ENCODE results near the gene PLXNC1.

PLXNC1 gene

DNA sequence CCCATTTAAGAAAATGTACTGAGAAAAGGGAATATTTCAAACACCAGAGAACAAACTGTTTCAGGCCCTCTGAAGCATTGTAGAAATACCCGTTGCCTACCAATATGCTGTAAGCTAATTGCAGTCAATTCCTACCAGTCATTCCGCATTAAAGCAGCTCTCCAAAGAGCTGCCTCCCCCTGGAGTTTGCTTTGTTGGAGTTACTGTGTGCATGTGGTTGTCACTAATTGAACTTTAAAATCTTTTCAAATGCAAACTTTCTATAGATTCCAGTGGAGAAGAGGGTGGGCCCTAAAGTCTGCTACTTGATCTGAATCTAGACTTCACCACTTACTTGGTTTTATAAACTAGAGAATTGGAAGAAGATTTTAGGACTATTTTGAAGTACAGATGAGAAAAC, 112.7 kb downstream of the PLXNC1 start:
- Histone ChIP-seq H3K4me3 (ENCODE audit: low read depth, low read length) (no peak overlapping the region), H3K36me3 (replicated peaks) (no peaks in the 10 kb centered on the region), H3K27ac (no peak overlapping the region), H3K27me3 (replicated peaks) (no peaks in the 10 kb centered on the region)
- in situ Hi-C loops (cut with HindIII; ENCODE audit: low pct_ligation_motif_present, low sequenced_read_pairs) = no loop called here
- TF ChIP-seq, protein P1, sequence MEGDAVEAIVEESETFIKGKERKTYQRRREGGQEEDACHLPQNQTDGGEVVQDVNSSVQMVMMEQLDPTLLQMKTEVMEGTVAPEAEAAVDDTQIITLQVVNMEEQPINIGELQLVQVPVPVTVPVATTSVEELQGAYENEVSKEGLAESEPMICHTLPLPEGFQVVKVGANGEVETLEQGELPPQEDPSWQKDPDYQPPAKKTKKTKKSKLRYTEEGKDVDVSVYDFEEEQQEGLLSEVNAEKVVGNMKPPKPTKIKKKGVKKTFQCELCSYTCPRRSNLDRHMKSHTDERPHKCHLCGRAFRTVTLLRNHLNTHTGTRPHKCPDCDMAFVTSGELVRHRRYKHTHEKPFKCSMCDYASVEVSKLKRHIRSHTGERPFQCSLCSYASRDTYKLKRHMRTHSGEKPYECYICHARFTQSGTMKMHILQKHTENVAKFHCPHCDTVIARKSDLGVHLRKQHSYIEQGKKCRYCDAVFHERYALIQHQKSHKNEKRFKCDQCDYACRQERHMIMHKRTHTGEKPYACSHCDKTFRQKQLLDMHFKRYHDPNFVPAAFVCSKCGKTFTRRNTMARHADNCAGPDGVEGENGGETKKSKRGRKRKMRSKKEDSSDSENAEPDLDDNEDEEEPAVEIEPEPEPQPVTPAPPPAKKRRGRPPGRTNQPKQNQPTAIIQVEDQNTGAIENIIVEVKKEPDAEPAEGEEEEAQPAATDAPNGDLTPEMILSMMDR (IDR thresholded peaks at IDR 0.05; ENCODE audit: low read depth, low read length, missing control alignments) = no peak
- DNase-seq = no peak

DNA sequence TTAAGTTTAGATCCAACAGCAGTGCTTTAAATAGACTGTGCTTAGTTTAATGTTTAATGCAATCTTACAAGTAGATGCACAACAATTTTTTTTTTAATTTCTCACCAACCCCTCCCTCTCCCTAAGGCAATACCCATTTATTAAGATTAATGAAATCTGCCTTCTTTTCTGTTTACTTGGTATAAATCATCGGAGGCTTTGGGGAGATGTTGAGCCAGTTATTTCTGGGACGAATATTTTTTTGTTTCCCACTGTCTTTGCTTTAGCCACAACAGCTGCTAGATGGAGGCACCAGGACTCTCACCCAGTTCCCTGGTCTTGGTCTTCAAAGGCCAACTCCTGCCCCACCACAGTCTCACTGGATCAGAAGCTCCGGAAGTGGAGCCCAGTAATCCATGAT, 113.4 kb downstream of the PLXNC1 start:
- TF ChIP-seq, protein P1 (IDR thresholded peaks at IDR 0.05; ENCODE audit: low read depth, low read length, missing control alignments) = no peak
- no peak for DNase-seq
- Histone ChIP-seq H3K27ac (no peak overlapping the region), H3K27me3 (replicated peaks) (no peaks in the 10 kb centered on the region), H3K36me3 (replicated peaks) (no peaks in the 10 kb centered on the region), H3K4me3 (ENCODE audit: low read depth, low read length) (peak overlapping the region; percentile 52)
- in situ Hi-C loops (cut with HindIII; ENCODE audit: low pct_ligation_motif_present, low sequenced_read_pairs) = no loop called here

DNA sequence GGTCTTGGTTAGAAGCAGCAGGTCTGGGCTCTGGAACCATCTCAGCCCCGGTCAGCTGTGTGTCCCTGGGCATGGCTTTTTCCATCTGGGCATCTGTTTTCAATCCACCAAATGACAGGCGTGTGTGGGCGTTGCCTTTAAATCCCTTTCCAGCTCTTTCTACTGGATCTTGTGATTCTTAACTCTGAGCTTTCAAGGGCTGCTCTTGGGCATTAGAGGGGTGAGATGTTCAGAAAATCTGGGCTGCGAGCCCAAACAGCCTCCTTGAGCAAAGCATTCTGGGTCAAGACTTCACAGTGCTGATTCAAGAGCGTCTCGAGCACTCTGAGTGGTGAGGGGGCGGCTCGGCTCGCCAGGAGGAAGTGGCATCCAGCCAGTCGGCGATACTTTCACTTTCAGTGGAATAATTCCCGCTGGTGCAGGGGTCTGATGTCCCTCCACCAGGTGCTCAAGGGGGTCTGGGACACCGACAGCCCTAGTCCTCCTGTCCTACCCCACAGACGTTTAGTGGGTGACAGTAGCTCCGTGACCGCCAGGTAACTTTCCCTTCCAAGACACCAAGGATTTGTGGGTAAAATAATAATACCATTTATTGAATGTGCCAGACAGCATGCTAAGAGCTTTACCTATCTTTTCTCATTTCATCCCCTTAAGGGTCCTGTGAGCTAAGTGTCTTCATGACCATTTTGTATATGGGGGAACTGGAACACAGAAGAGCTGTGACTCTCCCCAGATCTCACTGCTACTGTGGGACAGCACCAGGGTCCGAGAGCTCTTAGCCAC, 114.0 kb downstream of the PLXNC1 start:
- Histone ChIP-seq H3K4me3 (ENCODE audit: low read depth, low read length) (peak overlapping the region; percentile 52), H3K27me3 (replicated peaks) (no peaks in the 10 kb centered on the region), H3K36me3 (replicated peaks) (no peaks in the 10 kb centered on the region), H3K27ac (peak overlapping the region; percentile 33)
- TF ChIP-seq, protein P1 (IDR thresholded peaks at IDR 0.05; ENCODE audit: low read depth, low read length, missing control alignments) = no peak
- DNase-seq = peak; percentile 91
- in situ Hi-C loops (cut with HindIII; ENCODE audit: low pct_ligation_motif_present, low sequenced_read_pairs) = no loop called here

DNA sequence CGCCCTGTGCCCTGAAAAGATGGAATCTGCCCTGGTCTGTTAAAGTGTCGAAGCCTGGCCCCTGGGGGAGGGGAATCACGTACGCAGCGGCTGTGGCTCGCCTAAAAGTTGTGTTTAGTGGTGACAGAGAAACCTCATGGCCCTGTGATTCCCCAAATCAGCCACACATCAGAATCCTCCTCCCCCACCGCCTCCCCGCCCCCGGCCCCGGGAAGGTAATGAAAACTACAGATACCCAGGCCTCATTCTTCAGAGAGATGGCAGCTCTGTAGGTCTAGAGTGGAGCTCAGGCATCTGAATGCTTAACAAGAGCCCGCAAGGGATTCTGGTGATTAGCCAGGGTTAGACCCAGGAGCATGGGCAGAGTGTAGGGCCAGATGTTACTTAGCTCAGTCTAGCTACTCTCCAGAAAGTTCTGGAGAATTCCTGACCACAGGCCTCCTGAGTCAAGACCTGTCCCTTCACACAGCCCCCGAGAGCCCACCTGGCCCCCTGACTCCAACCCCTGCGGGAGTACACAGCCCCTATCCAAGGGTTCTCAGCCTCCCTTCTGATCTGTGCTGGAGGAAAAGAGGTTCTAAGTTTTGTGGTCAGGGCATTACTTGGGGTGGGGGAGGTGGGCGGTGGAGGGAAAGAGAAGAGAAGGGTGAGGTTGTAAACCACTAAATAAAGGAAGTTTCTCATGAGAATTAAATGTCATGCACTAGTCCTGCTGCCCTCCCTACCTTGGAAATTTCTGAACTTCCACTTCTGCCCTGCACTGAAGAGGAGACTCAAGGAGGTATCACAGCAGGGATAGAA, 114.8 kb downstream of the PLXNC1 start:
- Histone ChIP-seq H3K36me3 (replicated peaks) (no peaks in the 10 kb centered on the region), H3K27ac (no peak overlapping the region), H3K4me3 (ENCODE audit: low read depth, low read length) (no peak overlapping the region), H3K27me3 (replicated peaks) (no peaks in the 10 kb centered on the region)
- TF ChIP-seq, protein P1 (IDR thresholded peaks at IDR 0.05; ENCODE audit: low read depth, low read length, missing control alignments) = no peak
- in situ Hi-C loops (cut with HindIII; ENCODE audit: low pct_ligation_motif_present, low sequenced_read_pairs) = no loop called here
- DNase-seq = no peak

DNA sequence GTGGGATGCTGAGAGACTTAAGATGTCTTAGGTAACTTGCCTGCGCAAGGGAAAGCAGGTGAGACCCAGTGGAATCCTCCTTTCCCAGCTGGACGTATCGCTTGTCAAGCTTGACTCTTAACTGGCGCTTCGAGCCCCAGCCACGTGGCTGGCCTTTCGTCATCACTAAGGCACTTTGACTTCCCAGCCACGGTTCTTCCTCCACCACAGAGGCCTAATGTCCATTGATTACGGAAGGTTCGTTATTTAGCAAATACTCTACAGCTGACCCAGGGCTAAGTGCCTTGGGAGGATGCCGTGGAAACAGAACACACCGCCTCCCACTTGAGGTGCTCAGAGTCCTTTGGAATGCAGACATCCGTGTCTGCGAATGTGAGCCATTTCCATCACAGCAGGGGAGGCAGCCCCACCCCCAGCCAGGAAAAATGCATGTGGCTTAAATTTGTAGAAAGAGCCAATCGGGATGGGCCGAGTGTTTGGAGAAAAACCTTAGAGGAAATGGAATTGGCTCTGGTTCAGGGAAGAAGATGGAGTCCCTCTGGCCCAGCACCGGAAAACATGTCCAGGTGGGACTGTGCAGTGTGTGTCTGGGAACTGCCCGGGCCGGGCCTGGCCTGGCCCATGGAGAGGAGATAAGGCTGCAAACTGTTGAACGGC, 115.7 kb downstream of the PLXNC1 start:
- Histone ChIP-seq H3K27ac (no peak overlapping the region), H3K27me3 (replicated peaks) (no peaks in the 10 kb centered on the region), H3K4me3 (ENCODE audit: low read depth, low read length) (no peak overlapping the region), H3K36me3 (replicated peaks) (no peaks in the 10 kb centered on the region)
- in situ Hi-C loops (cut with HindIII; ENCODE audit: low pct_ligation_motif_present, low sequenced_read_pairs) = no loop called here
- TF ChIP-seq, protein P1 (IDR thresholded peaks at IDR 0.05; ENCODE audit: low read depth, low read length, missing control alignments) = no peak
- peak; percentile 49 for DNase-seq
